ENCODE data around the gene ZBTB21.

GRCh38 chr21:41987310-41987709, 22.9 kb downstream of the ZBTB21 start:
- TF ChIP-seq CTCF (conservative IDR thresholded peaks at IDR 0.05 in 1 of 2, IDR thresholded peaks at IDR 0.05 in 1 of 2; ENCODE audit: low read depth in 1 of 2, low read length in 2 of 2) (no peak), EZH2 (IDR thresholded peaks at IDR 0.05; ENCODE audit: low read length, missing control alignments) (no peak)
